Neural cell (in vitro differentiated cells): ENCODE measurements around the gene ETAA1.

ENCODE experiments used
- CTCF ChIP-seq: fragments of 450-650 bp; IDR thresholded peaks from 2 replicates; pipeline ENCODE4 v1.5.1; 2014; ENCODE audit warnings: antibody characterized with exemption, mild to moderate bottlenecking, moderate library complexity; ENCODE audit not compliant: poor library complexity, severe bottlenecking
- EZH2 ChIP-seq: fragments of 200-600, 300-800 bp; shearing (Covaris generic), sonication (generic); IDR thresholded peaks from 2 replicates; pipeline ENCODE4 v1.6.1; 2014; ENCODE audit warnings: antibody characterized with exemption, low read length, borderline replicate concordance, mild to moderate bottlenecking; ENCODE audit not compliant: insufficient read depth, poor library complexity, severe bottlenecking
- MXI1 ChIP-seq: fragments of 450-650 bp; conservative IDR thresholded peaks from 2 replicates; pipeline ENCODE4 v1.6.1; 2014; ENCODE audit warnings: antibody characterized with exemption, mild to moderate bottlenecking; ENCODE audit not compliant: poor library complexity, severe bottlenecking
- POLR2AphosphoS5 ChIP-seq: IDR thresholded peaks from 2 replicates; pipeline ENCODE4 v1.6.1; 2012
- REST ChIP-seq: IDR thresholded peaks from 2 replicates; pipeline ENCODE4 v1.6.1; 2012; ENCODE audit warnings: borderline replicate concordance
- SMC3 ChIP-seq: fragments of 450-650 bp; conservative IDR thresholded peaks from 2 replicates; pipeline ENCODE4 v1.6.1; 2014; ENCODE audit warnings: antibody characterized with exemption, mild to moderate bottlenecking, moderate library complexity; ENCODE audit not compliant: poor library complexity

- TF ChIP-seq CTCF (no peak), MXI1 (no peak), POLR2AphosphoS5 (no peak), EZH2 (no peak), REST (no peak), SMC3 (no peak)
These were observed 7.8 kb upstream of the ETAA1 start for GRCh38 chr2:67389286-67389685.
